ENCODE data around the gene SLC24A5.

SLC24A5 gene

GRCh38 chr15:48120745-48121144, at the start of gene SLC24A5:
SLC24A5 (plus strand) TSS chr15:48120990; CDS start chr15:48121045, 55 bp downstream.
- no peak for DNase-seq

DNA sequence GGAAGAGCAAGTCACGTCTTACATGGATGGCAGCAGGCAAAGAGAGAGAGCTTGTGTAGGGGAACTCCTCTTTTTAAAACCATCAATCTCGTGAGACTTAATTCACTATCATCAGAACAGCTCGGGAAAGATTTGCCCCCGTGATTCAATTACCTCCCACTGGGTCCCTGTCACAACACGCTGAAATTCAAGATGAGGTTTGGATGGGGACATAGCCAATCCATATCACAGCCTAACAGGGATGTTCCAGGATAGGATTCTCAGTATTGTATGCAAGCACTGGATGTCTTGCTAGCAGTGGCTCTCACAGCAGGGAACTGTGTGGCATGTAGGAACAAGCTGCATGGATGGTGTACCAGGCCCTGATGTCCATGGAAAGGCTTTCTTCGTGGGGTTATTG, 47.8 kb upstream of the SLC24A5 start:
- DNase-seq = no peak

DNA sequence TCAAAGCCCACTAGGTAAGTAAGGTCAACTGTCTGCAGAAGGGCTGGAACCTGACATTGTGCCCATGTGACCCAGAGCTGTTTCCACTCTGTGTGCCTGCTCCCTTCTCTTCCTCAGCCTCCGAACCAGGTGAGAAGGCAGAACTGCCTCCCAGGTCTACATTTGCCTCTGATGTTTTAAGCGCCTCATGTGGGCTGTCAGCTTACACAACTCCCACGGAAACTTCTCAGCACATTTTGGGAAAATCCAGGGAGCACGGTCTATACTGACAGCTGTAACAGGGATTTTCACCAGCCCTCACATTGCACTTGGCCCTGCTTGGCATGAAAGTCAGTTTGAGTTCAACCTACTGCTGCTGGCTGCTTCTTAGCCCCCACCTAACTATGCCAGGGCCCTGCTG, 46.9 kb upstream of the SLC24A5 start:
- no peak for DNase-seq

DNA sequence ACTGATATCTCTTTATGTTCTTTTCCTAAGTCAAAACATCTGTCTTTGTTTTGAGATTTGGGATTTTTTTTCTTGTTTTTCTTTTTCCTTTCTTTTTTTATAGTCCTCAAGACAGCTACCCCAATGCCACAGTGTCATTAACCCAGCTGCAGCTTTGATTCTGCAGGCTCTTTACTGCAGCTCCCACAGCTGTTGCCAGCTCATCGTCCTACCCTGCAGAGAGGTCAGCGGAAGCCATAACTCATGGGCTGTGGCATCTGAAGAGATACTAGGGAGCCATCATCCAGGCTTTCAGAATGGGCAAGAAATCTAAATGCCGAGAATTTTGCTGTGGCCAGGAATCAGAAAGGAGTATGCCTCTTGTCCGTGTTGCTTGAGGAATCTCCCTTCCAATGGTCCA, 44.3 kb upstream of the SLC24A5 start:
- DNase-seq = no peak

GRCh38 chr15:48077616-48078184, 43.1 kb upstream of the SLC24A5 start:
- no peak for DNase-seq

DNA sequence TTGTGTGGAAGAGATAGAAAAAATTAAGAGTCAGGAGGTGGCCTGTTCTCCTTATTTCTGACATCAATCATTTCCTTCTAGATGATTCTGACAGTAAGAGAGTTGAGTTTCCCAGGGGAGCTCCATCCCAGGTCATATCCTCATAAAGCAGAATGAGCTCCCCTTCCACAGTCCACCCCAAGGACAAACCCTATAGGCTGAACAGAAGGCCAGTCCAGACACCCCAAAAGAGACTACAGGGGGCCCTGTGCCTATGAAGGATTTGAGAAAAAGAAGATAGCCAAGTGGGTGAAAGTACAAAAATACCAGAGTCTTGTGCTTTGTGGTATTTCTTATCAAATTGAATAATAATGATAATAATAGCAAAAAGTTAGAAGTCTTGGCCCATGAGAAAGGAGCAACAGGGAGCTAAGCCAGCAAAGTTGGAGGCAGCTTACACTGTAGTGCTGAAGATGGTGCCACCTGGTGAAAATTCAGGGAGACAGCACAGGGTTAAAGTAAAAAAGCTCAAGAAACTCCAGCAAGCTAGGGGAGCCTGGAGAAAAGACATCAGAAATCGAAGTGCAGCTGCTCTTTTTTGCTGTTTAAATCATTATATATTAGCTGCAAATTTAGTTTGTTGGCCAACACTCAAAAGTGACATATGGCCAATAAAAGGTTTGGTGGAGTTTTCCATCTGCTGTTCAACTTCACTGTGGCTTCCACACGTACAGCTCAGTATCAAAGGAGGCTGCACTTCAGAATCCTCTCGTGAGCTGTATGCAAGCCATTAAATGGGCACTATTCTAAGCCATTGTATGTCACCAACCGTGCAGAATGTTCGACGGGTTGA, 35.8 kb upstream of the SLC24A5 start:
- DNase-seq = peak; percentile 7

- DNase-seq = no peak
Measured at GRCh38 chr15:48085591-48085930, 35.2 kb upstream of the SLC24A5 start.

- DNase-seq = no peak
Measured at GRCh38 chr15:48086133-48086532, 34.7 kb upstream of the SLC24A5 start.

- no peak for DNase-seq
Measured at GRCh38 chr15:48086576-48086975, 34.2 kb upstream of the SLC24A5 start.

GRCh38 chr15:48087844-48088243, 32.9 kb upstream of the SLC24A5 start:
- DNase-seq = no peak

- no peak for DNase-seq
Measured at GRCh38 chr15:48089702-48090101, 31.1 kb upstream of the SLC24A5 start.

GRCh38 chr15:48090115-48090514, 30.7 kb upstream of the SLC24A5 start:
- no peak for DNase-seq

GRCh38 chr15:48090666-48091065, 30.1 kb upstream of the SLC24A5 start:
- no peak for DNase-seq

GRCh38 chr15:48091522-48091921, 29.3 kb upstream of the SLC24A5 start:
- no peak for DNase-seq

GRCh38 chr15:48096355-48096786, 24.4 kb upstream of the SLC24A5 start:
- DNase-seq = no peak

- DNase-seq = no peak
Measured at GRCh38 chr15:48096813-48097212, 24.0 kb upstream of the SLC24A5 start.

DNA sequence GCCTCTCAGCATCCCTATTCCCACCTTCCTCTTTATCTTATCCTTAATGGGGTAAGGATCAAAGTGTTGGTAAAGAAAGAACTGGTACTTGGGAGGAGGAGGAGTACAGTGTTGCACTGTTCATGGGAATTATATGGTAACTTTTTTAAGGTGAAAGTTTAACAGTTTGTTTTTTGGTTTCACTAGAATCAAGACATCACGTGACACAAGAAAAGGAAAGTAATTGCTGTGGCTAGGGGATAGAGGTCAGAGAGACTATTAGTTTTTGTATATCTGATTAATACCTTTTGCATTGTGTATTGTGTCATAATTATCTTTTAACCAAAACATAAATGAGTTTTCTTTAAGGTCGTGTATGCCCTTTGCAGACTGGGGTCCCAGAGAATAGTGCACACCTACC, 23.5 kb upstream of the SLC24A5 start:
- no peak for DNase-seq

DNA sequence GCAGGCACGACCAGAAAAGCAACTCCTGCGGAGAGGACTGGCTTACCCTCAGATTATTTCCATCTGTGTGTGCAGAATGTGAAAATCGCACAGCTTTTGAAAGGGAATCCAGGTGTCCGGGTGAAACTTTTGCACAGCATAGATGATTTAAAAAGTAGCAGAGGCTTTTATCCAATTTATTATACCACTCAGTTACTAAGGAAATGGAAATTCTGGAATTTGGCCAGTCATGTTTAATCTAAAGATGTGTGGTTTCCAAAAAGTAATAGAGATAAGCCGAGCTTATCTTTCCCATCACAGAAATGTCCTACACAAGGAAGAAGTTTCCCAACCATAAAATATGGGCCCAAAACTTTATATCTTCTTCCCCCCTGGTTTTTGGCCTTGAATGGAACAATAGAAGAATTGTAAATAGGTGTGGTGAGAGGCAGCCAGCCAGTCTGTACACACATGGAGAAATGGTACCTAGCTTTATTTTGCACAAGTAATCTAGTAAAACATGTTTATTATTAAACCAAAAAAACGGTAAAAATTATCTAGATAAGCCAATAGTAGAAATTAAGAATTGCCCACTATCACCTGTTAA, 19.3 kb upstream of the SLC24A5 start:
- DNase-seq = no peak

- no peak for DNase-seq
Measured at GRCh38 chr15:48102167-48102566, 18.6 kb upstream of the SLC24A5 start.

- no peak for DNase-seq
Measured at GRCh38 chr15:48103647-48104046, 17.1 kb upstream of the SLC24A5 start.

DNA sequence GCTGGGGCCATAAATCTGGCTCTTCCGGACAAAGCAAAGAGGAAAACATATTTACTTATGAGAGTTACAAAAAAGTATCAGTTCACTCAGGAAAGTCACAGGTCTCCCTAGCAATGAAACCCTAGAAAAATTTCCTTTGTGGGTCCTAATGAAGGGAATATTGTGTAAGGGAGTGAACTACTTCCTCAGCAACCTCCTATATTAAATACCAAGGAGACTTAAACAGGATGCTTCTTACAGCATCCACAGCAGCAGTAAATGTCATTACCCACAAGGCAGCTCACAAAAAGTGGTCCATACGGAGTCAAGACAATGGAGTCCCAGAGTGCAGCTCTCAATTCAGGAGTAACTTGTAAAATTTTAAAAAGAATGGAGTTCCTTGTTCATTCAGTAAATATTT, 14.9 kb upstream of the SLC24A5 start:
- DNase-seq = no peak

DNA sequence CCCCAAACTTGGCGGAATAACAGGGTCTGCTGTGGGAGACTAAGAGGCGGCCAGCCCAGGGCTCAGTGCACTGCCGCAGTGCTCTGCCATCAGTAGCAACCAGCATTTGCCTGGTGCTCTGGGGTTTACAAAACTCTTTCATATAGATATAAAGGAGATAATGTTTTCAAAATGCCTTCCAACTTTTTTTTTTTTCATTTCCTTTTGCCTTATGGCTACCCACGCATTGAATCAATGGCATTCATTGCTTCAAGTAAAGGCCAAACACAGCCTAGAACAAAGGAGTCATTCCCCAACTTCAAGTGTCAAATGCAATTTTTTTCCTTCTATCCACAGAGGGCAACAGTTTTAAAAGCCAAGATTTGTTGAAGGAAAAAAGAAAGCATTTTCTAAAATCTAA, 11.6 kb upstream of the SLC24A5 start:
- DNase-seq = no peak

GRCh38 chr15:48109856-48110531, 10.8 kb upstream of the SLC24A5 start:
- DNase-seq = no peak

DNA sequence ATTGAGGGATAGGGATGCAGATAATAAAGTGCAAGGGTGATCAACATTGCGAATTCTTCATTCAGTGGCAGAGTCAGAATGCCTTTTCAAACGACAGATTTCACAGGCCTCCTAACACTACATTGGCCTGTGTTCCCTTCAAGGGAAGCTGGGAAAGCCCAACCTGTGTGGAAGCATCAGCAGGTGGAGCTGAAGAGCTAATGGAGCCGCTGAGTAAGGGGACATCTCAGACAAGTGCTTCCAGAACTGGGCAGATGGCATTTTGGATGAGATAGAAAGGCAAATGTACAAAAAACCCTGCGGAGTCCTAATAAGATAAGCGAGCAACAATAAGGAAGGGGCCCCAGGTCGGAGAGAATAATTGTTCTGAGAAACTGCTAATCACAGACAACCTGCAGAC, 8.5 kb upstream of the SLC24A5 start:
- DNase-seq = no peak

Measured in activated CD4-positive, alpha-beta T cell treated with anti-CD3 and anti-CD28 coated beads, Interleukin-10, Interleukin-2, amounts not matched to agents 100 ng/mL and 50 ng/mL, durations not matched to agents 16 hours and 8 hours (primary cell).